ENCODE results near the gene TMEM38B.
"Not testable (repeated sequence)": the region's sequence is repeated elsewhere in the genome, so short reads cannot be mapped to it uniquely, and the experiment has no call there.

The TMEM38B gene

GRCh38 chr9:105757496-105758251, 63.3 kb downstream of the TMEM38B start:
- Histone ChIP-seq H3K36me3 (ENCODE audit: insufficient read depth, low read length) (peaks cover under 1% of the 10 kb centered on the region; the same call in 1 of the 2 replicates), H3K9ac (ENCODE audit: insufficient read length) (no peak overlapping the region), H3K9me3 (ENCODE audit: low read depth, low read length) (no peaks in the 10 kb centered on the region), H3K27ac (no peak overlapping the region), H3K4me3 (no peak overlapping the region)
- no peak for DNase-seq (ENCODE audit: low read depth, low spot score)
- TF ChIP-seq POLR2AphosphoS5 (IDR thresholded peaks at IDR 0.05; ENCODE audit: borderline replicate concordance, low read depth, low read length), result no peak

- Histone ChIP-seq H3K9me3 (ENCODE audit: low read depth, low read length) (no peaks in the 10 kb centered on the region), H3K27ac (no peak overlapping the region), H3K4me3 (no peak overlapping the region), H3K9ac (ENCODE audit: insufficient read length) (no peak overlapping the region), H3K36me3 (ENCODE audit: insufficient read depth, low read length) (no peaks in the 10 kb centered on the region)
- no peak for TF ChIP-seq FOXP2 (optimal IDR thresholded peaks at IDR 0.05; ENCODE audit: control extremely low read depth, extremely low read length, insufficient read depth)
- no peak for TF ChIP-seq POLR2AphosphoS5 (IDR thresholded peaks at IDR 0.05; ENCODE audit: borderline replicate concordance, low read depth, low read length)
- TF ChIP-seq EZH2 (IDR thresholded peaks at IDR 0.05), result no peak
- no peak for DNase-seq (ENCODE audit: low read depth, low spot score)
These were observed 65.7 kb downstream of the TMEM38B start for GRCh38 chr9:105760053-105760452.

GRCh38 chr9:105782561-105783494, 88.5 kb downstream of the TMEM38B start:
- not testable (repeated sequence) for H3K27ac ChIP-seq; H3K4me3 ChIP-seq; H3K36me3 ChIP-seq (ENCODE audit: insufficient read depth, low read length); DNase-seq (ENCODE audit: low read depth, low spot score); H3K9me3 ChIP-seq (ENCODE audit: low read depth, low read length); H3K9ac ChIP-seq (ENCODE audit: insufficient read length)

GRCh38 chr9:105783495-105783872, 89.1 kb downstream of the TMEM38B start:
- H3K27ac ChIP-seq; H3K36me3 ChIP-seq (ENCODE audit: insufficient read depth, low read length); DNase-seq (ENCODE audit: low read depth, low spot score); H3K9ac ChIP-seq (ENCODE audit: insufficient read length); H3K4me3 ChIP-seq; H3K9me3 ChIP-seq (ENCODE audit: low read depth, low read length): not testable (repeated sequence)

- not testable (repeated sequence) for H3K9ac ChIP-seq (ENCODE audit: insufficient read length); H3K27ac ChIP-seq; H3K36me3 ChIP-seq (ENCODE audit: insufficient read depth, low read length); H3K9me3 ChIP-seq (ENCODE audit: low read depth, low read length); H3K4me3 ChIP-seq; DNase-seq (ENCODE audit: low read depth, low spot score)
These were observed 92.5 kb downstream of the TMEM38B start for GRCh38 chr9:105786796-105787195.

- Histone ChIP-seq H3K4me3 (no peak overlapping the region), H3K9ac (ENCODE audit: insufficient read length) (no peak overlapping the region), H3K27ac (no peak overlapping the region), H3K9me3 (ENCODE audit: low read depth, low read length) (no peaks in the 10 kb centered on the region), H3K36me3 (ENCODE audit: insufficient read depth, low read length) (no peaks in the 10 kb centered on the region)
- TF ChIP-seq EZH2 (IDR thresholded peaks at IDR 0.05) (no peak), POLR2AphosphoS5 (IDR thresholded peaks at IDR 0.05; ENCODE audit: borderline replicate concordance, low read depth, low read length) (no peak), FOXP2 (optimal IDR thresholded peaks at IDR 0.05; ENCODE audit: control extremely low read depth, extremely low read length, insufficient read depth) (no peak)
- no peak for DNase-seq (ENCODE audit: low read depth, low spot score)
These were observed 121.9 kb downstream of the TMEM38B start for GRCh38 chr9:105816202-105816744.

- DNase-seq (ENCODE audit: low read depth, low spot score), result no peak
- H3K27ac ChIP-seq, result no peak overlapping the region
- no peaks in the 10 kb centered on the region for H3K36me3 ChIP-seq (ENCODE audit: insufficient read depth, low read length)
- H3K9me3 ChIP-seq (ENCODE audit: low read depth, low read length), result no peaks in the 10 kb centered on the region
- H3K4me3 ChIP-seq, result no peak overlapping the region
- no peak overlapping the region for H3K9ac ChIP-seq (ENCODE audit: insufficient read length)
- TF ChIP-seq FOXP2 (optimal IDR thresholded peaks at IDR 0.05; ENCODE audit: control extremely low read depth, extremely low read length, insufficient read depth), result no peak
- no peak for TF ChIP-seq POLR2AphosphoS5 (IDR thresholded peaks at IDR 0.05; ENCODE audit: borderline replicate concordance, low read depth, low read length)
- no peak for TF ChIP-seq EZH2 (IDR thresholded peaks at IDR 0.05)
These were observed 122.6 kb downstream of the TMEM38B start for GRCh38 chr9:105816981-105817380.

GRCh38 chr9:105818903-105819302, 124.6 kb downstream of the TMEM38B start:
- H3K4me3 ChIP-seq, result no peak overlapping the region
- no peaks in the 10 kb centered on the region for H3K36me3 ChIP-seq (ENCODE audit: insufficient read depth, low read length)
- no peak overlapping the region for H3K27ac ChIP-seq
- TF ChIP-seq EZH2 (IDR thresholded peaks at IDR 0.05), result no peak
- TF ChIP-seq FOXP2 (optimal IDR thresholded peaks at IDR 0.05; ENCODE audit: control extremely low read depth, extremely low read length, insufficient read depth), result no peak
- TF ChIP-seq POLR2AphosphoS5 (IDR thresholded peaks at IDR 0.05; ENCODE audit: borderline replicate concordance, low read depth, low read length), result no peak
- no peak for DNase-seq (ENCODE audit: low read depth, low spot score)
- H3K9me3 ChIP-seq (ENCODE audit: low read depth, low read length), result no peaks in the 10 kb centered on the region
- H3K9ac ChIP-seq (ENCODE audit: insufficient read length), result no peak overlapping the region

- Histone ChIP-seq H3K9me3 (ENCODE audit: low read depth, low read length) (no peaks in the 10 kb centered on the region), H3K9ac (ENCODE audit: insufficient read length) (no peak overlapping the region)
These were observed 128.5 kb downstream of the TMEM38B start for GRCh38 chr9:105822814-105823213.

More at GRCh38 chr9:105822814-105823213, 128.5 kb downstream of the TMEM38B start:
- TF ChIP-seq POLR2AphosphoS5 (IDR thresholded peaks at IDR 0.05; ENCODE audit: borderline replicate concordance, low read depth, low read length) (no peak), FOXP2 (optimal IDR thresholded peaks at IDR 0.05; ENCODE audit: control extremely low read depth, extremely low read length, insufficient read depth) (no peak), EZH2 (IDR thresholded peaks at IDR 0.05) (no peak)
- Histone ChIP-seq H3K36me3 (ENCODE audit: insufficient read depth, low read length) (no peaks in the 10 kb centered on the region), H3K27ac (no peak overlapping the region), H3K4me3 (no peak overlapping the region)
- DNase-seq (ENCODE audit: low read depth, low spot score), result no peak
